Measurements from ENCODE around the gene KRT13.

Gene KRT13

DNA sequence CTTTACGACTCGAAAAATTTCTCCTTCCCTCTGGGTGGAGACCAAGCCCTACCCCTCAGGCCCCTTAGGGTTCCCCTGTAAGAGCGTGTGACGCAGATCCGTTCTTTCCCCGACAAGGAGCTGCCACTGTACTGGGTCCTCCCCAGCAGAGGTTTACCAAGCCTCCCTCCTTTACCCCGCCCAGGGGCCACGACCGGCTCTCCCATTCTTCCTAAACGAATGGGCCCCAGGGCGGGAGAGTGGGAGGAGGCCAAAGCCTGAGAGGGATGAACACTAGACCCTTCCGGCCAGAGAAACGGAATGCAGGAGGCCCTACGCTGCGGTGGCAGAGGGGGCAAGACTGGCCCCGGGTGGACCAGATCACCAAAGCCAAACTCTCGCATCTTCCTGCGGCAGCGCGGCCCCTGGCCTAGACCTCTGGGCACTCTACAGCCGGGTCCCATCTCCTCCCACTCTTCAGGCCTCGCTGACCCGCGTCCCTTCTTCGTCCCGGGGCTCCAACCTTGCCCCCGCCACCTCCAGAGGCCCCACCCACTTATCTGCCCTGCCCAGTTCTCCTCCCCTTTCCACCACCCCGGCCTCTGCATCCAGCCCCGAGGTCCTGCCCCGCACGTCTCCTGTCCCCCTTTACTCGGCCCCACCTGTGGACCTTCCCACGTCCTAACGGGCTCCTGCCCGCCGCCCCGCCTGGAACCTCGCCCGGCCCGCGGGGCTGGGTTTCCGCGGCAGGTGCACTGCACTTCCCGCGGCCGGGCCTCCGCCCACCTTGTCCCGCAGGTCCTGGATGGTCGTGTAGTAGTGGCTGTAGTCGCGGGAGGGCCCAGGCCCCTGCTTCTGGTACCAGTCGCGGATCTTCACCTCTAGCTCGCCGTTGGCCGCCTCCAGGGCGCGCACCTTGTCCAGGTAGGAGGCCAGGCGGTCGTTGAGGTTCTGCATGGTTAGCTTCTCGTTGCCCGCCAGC is 21.9 kb upstream of the KRT13 start:
- H3K9ac ChIP-seq (ENCODE audit: low read length), result no peak overlapping the region
- no peaks in the 10 kb centered on the region for H3K4me1 ChIP-seq (ENCODE audit: insufficient read depth, low read length)
- H3K9me3 ChIP-seq (ENCODE audit: low read length), result no peaks in the 10 kb centered on the region
- peaks cover 11 to 48% of the 10 kb centered on the region in 2 donors for H3K27me3 ChIP-seq (ENCODE audit: control insufficient read depth in 1 of 2, insufficient read depth in 2 of 2, low read length in 2 of 2)
- H3K36me3 ChIP-seq (ENCODE audit: insufficient read depth, low read length), result no peaks in the 10 kb centered on the region
- no peak overlapping the region for H3K4me3 ChIP-seq (ENCODE audit: low read depth in 1 of 2, low read length in 2 of 2)
- H3K27ac ChIP-seq (ENCODE audit: low read depth, low read length), result no peak overlapping the region

DNA sequence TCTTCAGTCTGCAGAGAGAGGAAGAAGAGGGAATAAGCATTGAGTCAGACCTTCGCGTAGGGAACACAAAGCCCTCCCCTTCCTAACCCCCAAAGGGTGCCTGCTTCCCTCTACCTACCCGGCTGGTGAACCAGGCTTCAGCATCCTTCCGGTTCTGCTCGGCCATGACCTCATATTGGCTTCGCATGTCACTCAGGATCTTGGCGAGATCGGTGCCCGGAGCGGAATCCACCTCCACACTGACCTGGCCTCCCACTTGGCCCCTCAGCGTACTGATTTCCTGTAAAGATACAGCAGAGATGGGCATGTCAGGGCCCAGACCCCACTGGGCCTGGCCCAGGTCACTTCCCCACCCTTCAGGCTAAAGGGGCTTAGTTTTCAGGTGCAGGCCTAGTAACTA is 18.8 kb upstream of the KRT13 start:
- peaks cover 0 to 37% of the 10 kb centered on the region in 2 donors for H3K27me3 ChIP-seq (ENCODE audit: control insufficient read depth in 1 of 2, insufficient read depth in 2 of 2, low read length in 2 of 2)
- no peak overlapping the region for H3K9ac ChIP-seq (ENCODE audit: low read length)
- no peak overlapping the region for H3K4me3 ChIP-seq (ENCODE audit: low read depth in 1 of 2, low read length in 2 of 2)
- H3K36me3 ChIP-seq (ENCODE audit: insufficient read depth, low read length), result no peaks in the 10 kb centered on the region
- H3K27ac ChIP-seq (ENCODE audit: low read depth, low read length), result no peak overlapping the region
- no peaks in the 10 kb centered on the region for H3K4me1 ChIP-seq (ENCODE audit: insufficient read depth, low read length)
- H3K9me3 ChIP-seq (ENCODE audit: low read length), result no peaks in the 10 kb centered on the region

- H3K4me3 ChIP-seq (ENCODE audit: low read depth in 1 of 2, low read length in 2 of 2), result no peak overlapping the region
- no peak overlapping the region for H3K27ac ChIP-seq (ENCODE audit: low read depth, low read length)
- no peaks in the 10 kb centered on the region for H3K36me3 ChIP-seq (ENCODE audit: insufficient read depth, low read length)
- no peak overlapping the region for H3K9ac ChIP-seq (ENCODE audit: low read length)
- H3K4me1 ChIP-seq (ENCODE audit: insufficient read depth, low read length), result no peaks in the 10 kb centered on the region
- H3K9me3 ChIP-seq (ENCODE audit: low read length), result no peaks in the 10 kb centered on the region
- peaks cover 0 to 32% of the 10 kb centered on the region in 2 donors for H3K27me3 ChIP-seq (ENCODE audit: control insufficient read depth in 1 of 2, insufficient read depth in 2 of 2, low read length in 2 of 2)
Measured at GRCh38 chr17:41523787-41524186, 18.4 kb upstream of the KRT13 start.

DNA sequence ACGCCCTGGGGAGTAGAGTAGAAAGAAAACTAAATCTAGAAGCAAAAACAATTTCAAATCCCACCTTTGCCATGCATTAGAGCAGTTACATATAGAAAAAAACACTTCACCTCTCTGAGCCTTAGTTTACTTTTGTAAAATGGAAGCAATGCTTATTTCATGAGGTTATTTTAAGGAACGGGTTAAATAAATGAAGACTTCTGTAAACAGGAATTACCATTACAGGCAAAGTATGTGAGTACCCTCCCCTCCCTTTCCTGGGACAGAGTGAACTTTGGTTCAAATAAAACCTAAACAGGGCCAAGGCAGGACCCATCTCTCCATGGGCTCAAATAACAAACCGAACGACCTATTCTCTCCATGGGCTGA is 17.8 kb upstream of the KRT13 start:
- peaks cover 0 to 26% of the 10 kb centered on the region in 2 donors for H3K27me3 ChIP-seq (ENCODE audit: control insufficient read depth in 1 of 2, insufficient read depth in 2 of 2, low read length in 2 of 2)
- H3K4me3 ChIP-seq (ENCODE audit: low read depth in 1 of 2, low read length in 2 of 2), result no peak overlapping the region
- no peak overlapping the region for H3K9ac ChIP-seq (ENCODE audit: low read length)
- H3K36me3 ChIP-seq (ENCODE audit: insufficient read depth, low read length), result no peaks in the 10 kb centered on the region
- H3K27ac ChIP-seq (ENCODE audit: low read depth, low read length), result no peak overlapping the region
- H3K9me3 ChIP-seq (ENCODE audit: low read length), result no peaks in the 10 kb centered on the region
- H3K4me1 ChIP-seq (ENCODE audit: insufficient read depth, low read length), result no peaks in the 10 kb centered on the region

DNA sequence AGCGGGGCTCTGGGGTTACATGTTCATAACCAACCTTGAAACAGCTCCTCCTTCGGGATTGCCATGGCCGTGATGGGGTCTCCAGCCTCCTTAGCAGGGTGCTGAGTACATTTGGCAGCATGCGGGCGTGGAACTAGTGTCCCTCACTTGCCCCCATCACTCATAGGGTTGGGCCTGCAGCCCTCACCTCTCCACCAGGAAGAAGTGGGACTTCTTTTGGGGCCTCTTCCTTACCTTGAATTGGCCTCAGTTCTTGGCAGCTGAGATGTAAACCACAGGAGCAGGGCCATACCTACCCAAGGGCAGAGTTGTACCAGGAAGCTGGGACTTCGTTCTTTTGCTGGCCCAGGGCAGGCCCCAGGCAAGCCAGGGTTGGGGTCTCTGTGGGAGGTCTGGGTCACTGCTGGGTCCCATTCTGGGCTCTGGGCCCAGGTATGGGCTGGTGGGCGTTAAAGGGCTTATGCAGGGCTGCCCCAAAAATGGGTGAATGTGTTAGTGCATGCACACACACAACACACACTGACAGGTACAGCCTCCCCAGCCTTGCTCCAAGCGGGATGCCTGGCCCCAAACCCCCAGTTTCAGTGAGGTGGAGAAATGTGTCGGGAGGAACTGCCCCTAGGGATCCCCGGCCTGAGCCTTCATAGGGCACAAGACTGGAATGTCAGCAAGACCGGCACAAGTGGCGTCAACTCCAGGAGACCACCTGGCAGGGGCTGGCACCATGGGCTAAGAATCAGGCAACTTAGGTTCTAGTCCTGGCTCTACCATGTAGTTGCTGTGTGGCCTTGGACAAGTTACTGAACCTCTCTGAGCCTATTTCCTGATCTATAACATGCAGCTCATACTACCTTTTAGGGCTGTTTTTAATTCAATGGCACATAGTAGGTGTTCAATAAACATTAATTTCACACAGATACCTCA is 17.2 kb upstream of the KRT13 start:
- H3K9ac ChIP-seq (ENCODE audit: low read length), result no peak overlapping the region
- no peaks in the 10 kb centered on the region for H3K4me1 ChIP-seq (ENCODE audit: insufficient read depth, low read length)
- no peak overlapping the region for H3K4me3 ChIP-seq (ENCODE audit: low read depth in 1 of 2, low read length in 2 of 2)
- H3K9me3 ChIP-seq (ENCODE audit: low read length), result no peaks in the 10 kb centered on the region
- H3K36me3 ChIP-seq (ENCODE audit: insufficient read depth, low read length), result no peaks in the 10 kb centered on the region
- no peak overlapping the region for H3K27ac ChIP-seq (ENCODE audit: low read depth, low read length)
- peaks cover 0 to 20% of the 10 kb centered on the region in 2 donors for H3K27me3 ChIP-seq (ENCODE audit: control insufficient read depth in 1 of 2, insufficient read depth in 2 of 2, low read length in 2 of 2)

DNA sequence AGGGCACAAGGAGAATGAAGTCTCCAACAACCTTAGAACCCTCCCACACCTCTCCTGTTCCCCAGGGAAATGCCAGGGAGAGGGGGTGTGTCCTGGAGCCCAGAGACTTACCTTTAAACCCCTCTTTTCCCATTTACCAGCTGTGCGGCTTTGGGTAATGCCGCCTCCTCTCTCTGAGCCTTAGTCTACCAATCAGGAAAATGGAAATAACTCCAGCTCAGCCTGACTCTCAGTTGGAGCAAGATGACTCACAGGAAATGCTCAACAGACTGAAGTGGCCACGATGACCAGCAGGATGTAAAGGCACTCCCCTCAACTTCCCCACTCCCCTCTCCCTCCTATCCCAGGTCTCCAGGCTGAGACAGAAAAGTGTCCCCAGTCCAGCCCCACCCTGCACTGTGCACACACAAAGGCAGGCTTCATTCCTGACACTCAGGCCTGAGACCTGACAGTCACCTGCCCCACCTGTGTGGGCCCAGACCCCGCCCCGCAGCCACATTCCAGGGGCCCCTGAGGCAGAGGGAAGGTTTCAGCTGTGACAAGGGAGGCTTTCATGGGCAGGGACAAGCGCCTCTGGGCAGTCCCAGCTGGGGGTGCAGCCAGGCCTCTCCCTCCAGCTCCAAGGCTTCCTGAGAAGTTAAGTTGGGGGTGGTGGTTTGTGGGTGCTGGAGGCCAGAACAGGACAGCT is 16.3 kb upstream of the KRT13 start:
- Histone ChIP-seq H3K27me3 (ENCODE audit: control insufficient read depth in 1 of 2, insufficient read depth in 2 of 2, low read length in 2 of 2) (peaks cover 0 to 11% of the 10 kb centered on the region in 2 donors), H3K4me3 (ENCODE audit: low read depth in 1 of 2, low read length in 2 of 2) (no peak overlapping the region), H3K9ac (ENCODE audit: low read length) (no peak overlapping the region), H3K36me3 (ENCODE audit: insufficient read depth, low read length) (no peaks in the 10 kb centered on the region), H3K27ac (ENCODE audit: low read depth, low read length) (no peak overlapping the region), H3K4me1 (ENCODE audit: insufficient read depth, low read length) (no peaks in the 10 kb centered on the region), H3K9me3 (ENCODE audit: low read length) (no peaks in the 10 kb centered on the region)

DNA sequence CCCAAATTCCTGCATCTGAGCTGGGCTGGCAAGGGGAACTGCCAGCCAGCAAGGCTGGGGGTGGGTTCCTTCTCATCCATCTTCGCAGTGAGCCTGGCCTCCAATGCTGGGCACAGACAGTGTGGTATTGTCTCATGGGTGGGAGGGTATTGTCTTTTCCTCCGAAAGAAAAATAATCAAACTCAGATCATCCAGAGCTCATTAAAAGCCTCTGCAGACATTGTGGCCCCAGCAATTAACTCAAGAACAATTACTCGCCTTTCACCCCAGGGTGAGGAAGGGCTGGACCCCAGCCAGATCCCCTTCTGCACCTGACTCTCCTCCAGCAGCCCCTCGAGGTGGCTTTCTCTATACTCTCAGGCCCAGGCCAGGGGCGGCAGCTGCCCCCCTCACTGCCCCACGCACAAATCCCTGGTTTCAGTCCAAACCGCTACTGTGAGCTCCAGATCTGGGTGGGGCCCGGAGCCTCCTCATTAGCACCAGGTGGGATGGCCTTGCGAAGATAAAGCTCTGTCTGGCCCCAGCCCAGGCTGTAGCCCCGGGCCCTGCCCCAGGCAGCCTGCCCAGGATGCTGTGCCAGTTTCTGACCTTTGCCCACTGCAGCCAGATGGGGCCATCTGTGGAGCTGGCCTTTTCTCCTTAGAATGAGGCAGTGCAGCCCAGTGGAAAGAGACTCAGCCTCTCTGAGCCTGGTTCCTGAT is 15.6 kb upstream of the KRT13 start:
- Histone ChIP-seq H3K9ac (ENCODE audit: low read length) (no peak overlapping the region), H3K4me3 (ENCODE audit: low read depth in 1 of 2, low read length in 2 of 2) (no peak overlapping the region), H3K9me3 (ENCODE audit: low read length) (no peaks in the 10 kb centered on the region), H3K4me1 (ENCODE audit: insufficient read depth, low read length) (no peaks in the 10 kb centered on the region), H3K27me3 (ENCODE audit: control insufficient read depth in 1 of 2, insufficient read depth in 2 of 2, low read length in 2 of 2) (peaks cover 0 to 10% of the 10 kb centered on the region in 2 donors), H3K36me3 (ENCODE audit: insufficient read depth, low read length) (no peaks in the 10 kb centered on the region), H3K27ac (ENCODE audit: low read depth, low read length) (no peak overlapping the region)

GRCh38 chr17:41519501-41520224 is 14.3 kb upstream of the KRT13 start:
- H3K27ac ChIP-seq (ENCODE audit: low read depth, low read length), result no peak overlapping the region

GRCh38 chr17:41518789-41519449 is 13.5 kb upstream of the KRT13 start, which contains the start of gene KRT15:
KRT15 (minus strand) TSS chr17:41518890; CDS start chr17:41518827, 63 bp downstream.
- Histone ChIP-seq H3K36me3 (ENCODE audit: insufficient read depth, low read length) (no peaks in the 10 kb centered on the region), H3K4me1 (ENCODE audit: insufficient read depth, low read length) (no peaks in the 10 kb centered on the region), H3K27me3 (ENCODE audit: control insufficient read depth in 1 of 2, insufficient read depth in 2 of 2, low read length in 2 of 2) (peaks cover 0 to 10% of the 10 kb centered on the region in 2 donors), H3K9ac (ENCODE audit: low read length) (no peak within 1 kb of the TSS), H3K27ac (ENCODE audit: low read depth, low read length) (no peak within 1 kb of the TSS), H3K4me3 (ENCODE audit: low read depth in 1 of 2, low read length in 2 of 2) (no peak within 1 kb of the TSS), H3K9me3 (ENCODE audit: low read length) (no peaks in the 10 kb centered on the region)

More at GRCh38 chr17:41519501-41520224, 14.3 kb upstream of the KRT13 start:
- Histone ChIP-seq H3K4me3 (ENCODE audit: low read depth in 1 of 2, low read length in 2 of 2) (no peak overlapping the region), H3K27me3 (ENCODE audit: control insufficient read depth in 1 of 2, insufficient read depth in 2 of 2, low read length in 2 of 2) (peaks cover 0 to 10% of the 10 kb centered on the region in 2 donors), H3K9me3 (ENCODE audit: low read length) (no peaks in the 10 kb centered on the region), H3K9ac (ENCODE audit: low read length) (no peak overlapping the region), H3K4me1 (ENCODE audit: insufficient read depth, low read length) (no peaks in the 10 kb centered on the region), H3K36me3 (ENCODE audit: insufficient read depth, low read length) (no peaks in the 10 kb centered on the region)

DNA sequence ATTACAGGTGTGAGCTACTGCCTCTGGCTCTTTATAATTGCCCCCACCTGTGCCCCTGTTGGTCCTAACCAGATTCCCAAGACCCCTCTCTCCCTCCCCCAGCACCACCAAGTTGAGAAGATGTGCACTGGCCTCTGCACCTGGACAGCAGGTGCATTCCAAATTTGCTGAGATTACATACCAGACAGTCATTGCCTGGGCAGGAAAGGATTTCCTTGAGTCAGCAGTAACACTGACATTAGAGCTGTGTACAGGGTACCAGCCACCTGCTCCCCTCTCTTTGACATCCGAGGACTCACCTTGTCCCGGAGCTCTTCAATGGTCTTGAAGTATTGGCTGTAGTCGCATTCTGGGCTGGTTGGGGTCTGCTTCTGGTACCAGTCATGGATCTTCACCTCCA is 12.6 kb upstream of the KRT13 start:
- Histone ChIP-seq H3K4me1 (ENCODE audit: insufficient read depth, low read length) (no peaks in the 10 kb centered on the region), H3K9ac (ENCODE audit: low read length) (no peak overlapping the region), H3K4me3 (ENCODE audit: low read depth in 1 of 2, low read length in 2 of 2) (no peak overlapping the region), H3K36me3 (ENCODE audit: insufficient read depth, low read length) (no peaks in the 10 kb centered on the region), H3K27me3 (ENCODE audit: control insufficient read depth in 1 of 2, insufficient read depth in 2 of 2, low read length in 2 of 2) (peaks cover 0 to 10% of the 10 kb centered on the region in 2 donors), H3K27ac (ENCODE audit: low read depth, low read length) (no peak overlapping the region), H3K9me3 (ENCODE audit: low read length) (no peaks in the 10 kb centered on the region)

All from muscle layer of colon (tissue), 2 donors.